ENCODE results near the gene TXNL4A.

Gene TXNL4A

DNA sequence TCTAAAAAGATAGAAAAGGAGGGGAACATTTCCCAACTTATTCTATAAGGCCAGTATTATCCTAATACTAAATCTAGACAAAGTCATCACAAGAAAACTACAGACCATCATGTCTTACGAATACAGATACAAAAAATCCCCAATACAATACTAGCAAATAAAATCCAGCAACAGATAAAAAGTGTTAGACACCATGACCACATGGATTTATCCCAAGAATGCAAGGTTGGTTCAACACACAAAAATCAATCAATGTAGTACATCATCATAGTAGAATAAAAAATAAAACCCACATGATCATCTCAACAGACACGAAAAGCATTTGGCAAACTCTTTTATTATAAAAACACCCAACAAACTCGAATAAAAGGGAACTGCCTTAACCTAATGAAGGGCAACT is 55.5 kb downstream of the TXNL4A start:
- DNase-seq: no peak

GRCh38 chr18:79931475-79931874 is 56.9 kb downstream of the TXNL4A start:
- DNase-seq: no peak

DNA sequence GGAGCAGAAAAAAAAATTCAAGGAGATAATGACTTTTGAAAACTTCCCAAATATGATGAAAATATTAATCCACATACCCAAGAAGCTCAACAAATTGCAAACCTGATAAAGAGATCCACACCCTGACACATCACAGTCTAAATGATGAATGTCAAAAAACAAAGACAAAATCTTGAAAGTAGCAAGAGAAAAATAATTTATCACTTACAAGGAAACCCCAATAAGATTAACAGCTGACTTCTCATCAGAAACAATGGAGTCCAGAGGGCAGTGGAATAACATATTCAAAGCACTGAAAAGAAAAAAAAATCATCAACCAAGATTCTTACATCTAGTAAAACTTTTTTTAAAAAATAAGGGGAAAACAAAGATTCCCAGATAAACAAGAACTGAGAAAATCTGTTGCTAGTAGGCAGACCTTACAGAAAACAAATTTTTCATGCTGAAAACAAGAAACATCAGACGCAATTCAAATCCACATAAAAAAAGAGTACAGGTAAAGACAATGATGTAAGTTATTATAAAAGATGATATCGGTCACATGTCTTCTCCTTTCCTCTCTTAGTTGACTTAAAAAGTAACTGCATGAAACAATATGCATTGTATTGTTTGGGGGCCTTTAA is 58.2 kb downstream of the TXNL4A start:
- no peak for DNase-seq

GRCh38 chr18:79928563-79928960 is 59.8 kb downstream of the TXNL4A start:
- DNase-seq: no peak

DNA sequence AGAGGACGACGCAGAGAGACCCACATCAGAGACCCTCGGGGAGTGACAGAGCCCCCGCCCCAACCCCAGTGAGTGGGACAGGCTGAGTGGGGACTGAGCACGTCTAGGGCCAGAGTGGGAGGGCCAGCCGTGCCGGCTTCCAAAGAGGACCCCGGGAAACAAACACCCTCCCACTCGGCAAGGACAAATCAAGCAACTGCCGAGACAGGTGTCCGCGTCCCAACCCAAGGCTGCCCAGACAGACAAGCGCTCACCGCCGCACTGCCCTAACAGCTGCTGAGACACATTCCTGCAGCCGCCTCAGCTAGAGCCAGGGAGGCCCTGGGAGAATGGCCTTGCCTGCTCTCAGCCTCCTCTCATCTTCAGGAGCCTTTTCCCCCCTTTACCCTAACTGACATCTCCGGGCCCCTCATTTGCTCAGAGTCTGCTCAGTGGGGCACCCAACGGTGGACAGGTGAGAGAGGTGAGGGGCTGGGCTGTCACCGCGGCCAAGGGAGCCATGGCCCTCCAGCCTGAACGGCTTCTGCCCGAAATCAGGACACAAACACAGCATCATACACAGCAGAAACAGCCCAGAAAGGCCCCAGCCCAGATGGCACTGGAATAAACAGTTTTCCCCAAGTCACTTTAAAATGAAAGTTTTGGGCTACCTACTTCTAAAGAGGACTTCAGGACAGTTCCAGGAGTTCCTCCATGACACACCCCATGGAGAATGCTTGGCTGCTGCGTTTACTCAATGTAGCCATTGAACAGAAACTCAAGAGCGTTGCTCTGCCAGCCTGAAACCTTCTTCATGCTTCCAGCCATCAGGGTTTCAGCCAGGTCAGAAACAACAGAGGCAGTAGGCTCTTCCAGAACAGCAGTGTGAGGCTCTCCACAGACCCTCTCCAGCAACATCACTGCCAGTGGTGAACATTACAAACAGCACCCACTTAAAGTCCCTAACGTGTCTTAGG is 60.5 kb downstream of the TXNL4A start:
- no peak for DNase-seq

GRCh38 chr18:79926715-79927606 is 61.4 kb downstream of the TXNL4A start:
- no peak for DNase-seq

DNA sequence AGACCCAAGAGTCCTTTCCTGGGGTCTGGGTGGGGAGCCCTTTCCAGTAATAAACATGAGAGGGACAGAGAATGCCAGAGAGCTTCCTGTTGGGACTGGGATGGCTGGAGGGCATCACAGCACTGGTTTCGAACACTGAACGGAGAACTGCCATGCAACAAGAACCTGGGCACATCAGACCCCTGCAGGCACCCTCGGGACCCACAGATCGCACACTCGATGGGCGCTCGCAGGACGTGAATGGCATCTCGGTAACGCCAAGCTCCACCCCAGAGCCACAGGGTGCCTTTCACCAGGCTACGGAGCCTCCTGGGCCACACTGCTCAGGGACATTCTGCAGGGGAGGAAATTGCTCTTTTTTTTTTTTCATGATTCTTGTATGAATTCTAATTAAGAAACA is 62.1 kb downstream of the TXNL4A start:
- no peak for DNase-seq

- DNase-seq: no peak
Measured at GRCh38 chr18:79924814-79925731, 63.3 kb downstream of the TXNL4A start.

- no peak for DNase-seq
Measured at GRCh38 chr18:79923896-79924585, 64.3 kb downstream of the TXNL4A start.

DNA sequence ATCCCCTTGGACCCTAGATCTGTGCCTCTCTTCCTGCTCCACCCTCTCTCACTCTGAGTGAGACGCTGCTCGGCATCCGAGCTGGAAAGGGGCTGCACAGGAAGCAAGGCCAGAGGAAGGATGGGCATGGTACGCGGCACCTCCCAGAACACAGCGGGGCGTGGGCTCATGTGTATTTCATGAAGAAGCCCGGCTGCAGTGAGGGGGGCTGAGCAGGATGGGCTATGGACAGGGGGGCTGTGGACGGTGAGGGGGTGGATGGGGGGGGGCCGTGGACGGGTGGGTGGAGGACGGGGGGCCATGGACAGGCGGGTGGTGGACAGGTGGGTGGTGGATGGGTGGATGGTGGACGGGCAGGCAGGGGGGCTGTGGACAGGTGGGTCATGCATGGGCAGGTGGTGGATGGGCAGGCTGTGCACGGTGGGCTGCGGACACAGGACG is 65.4 kb downstream of the TXNL4A start:
- no peak for DNase-seq

DNA sequence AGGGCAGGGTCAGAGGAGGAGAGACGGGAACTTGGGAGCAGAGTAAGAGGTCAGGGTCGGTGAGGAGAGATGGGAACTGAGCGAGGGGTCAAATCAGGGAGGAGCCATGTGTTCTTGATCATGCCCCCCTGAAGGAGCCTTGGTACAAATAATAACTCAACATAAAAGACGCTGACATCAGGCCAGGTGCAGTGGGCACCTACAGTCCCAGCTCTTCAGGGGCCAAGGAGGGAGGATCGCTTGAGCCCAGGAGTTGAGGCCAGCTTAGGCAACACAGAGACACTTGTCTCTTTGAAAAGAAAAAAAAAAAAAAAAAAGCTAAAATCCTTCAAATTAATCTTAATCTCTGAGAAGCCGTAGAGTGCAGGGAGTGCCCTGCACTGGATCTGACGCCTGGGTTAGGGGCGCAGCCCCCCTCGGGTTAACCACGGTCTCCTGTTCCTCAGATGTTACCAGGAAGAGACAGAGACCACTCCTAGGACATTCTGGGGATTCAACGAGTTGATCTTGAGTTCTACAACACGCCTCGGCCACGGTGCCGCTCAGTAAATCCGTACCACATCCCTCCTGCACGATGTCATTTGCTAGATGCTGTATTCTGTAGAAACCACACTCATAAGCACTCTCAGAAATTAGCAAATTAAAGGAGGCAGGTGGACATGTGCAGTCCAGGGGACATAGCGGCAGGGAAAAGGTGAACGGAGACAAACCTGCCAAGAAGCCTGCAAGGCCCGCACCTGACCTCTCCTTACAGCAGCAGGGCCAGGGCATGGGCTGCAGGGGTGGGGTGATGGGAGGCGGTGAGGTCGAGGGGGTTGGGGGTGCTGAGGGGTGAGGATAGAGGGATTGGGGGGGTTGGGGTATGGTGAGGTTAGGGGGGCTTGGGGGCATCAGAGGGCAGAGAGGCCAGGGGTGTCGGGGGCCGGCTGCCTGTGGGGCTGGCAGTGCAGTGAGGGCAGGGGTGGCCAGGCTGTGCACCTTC is 66.1 kb downstream of the TXNL4A start:
- DNase-seq: no peak

All from SHP77 (cell line).